Esophagus muscularis mucosa (tissue), 4 donors: ENCODE data around the gene RAPGEF1.

ENCODE experiments used
- CTCF ChIP-seq, 3 experiments: fragments of 200-600 bp in 2 of 3; fragments of 450-650 bp in 1 of 3; sonication (generic) in 2 of 3; IDR thresholded peaks; one replicate each; pipeline ENCODE4 v1.5.1; 2017 to 2019; ENCODE audit warnings: antibody characterized with exemption in 3 of 3, mild to moderate bottlenecking in 2 of 3, moderate library complexity in 1 of 3
- EP300 ChIP-seq: sonication (generic); formaldehyde crosslinking; IDR thresholded peaks from one replicate; pipeline ENCODE4 v1.6.1; 2017; ENCODE audit warnings: antibody characterized with exemption
- POLR2A ChIP-seq: fragments of 450-650 bp; IDR thresholded peaks from one replicate; pipeline ENCODE4 v1.6.1; 2017; ENCODE audit warnings: antibody characterized with exemption, moderate library complexity, mild to moderate bottlenecking, low read depth

GRCh38 chr9:131621551-131622358 is 118.1 kb downstream of the RAPGEF1 start:
- TF ChIP-seq CTCF (IDR thresholded peaks at IDR 0.05) (no peak), EP300 (no peak), POLR2A (no peak)
